HG03565 (cell line): Measurements from ENCODE around the gene RUNX3.
"Not testable (repeated sequence)": the region's sequence is repeated elsewhere in the genome, so short reads cannot be mapped to it uniquely, and the experiment has no call there.

Experiments
- ATAC-seq: cut with Tn5 transposase; IDR thresholded peaks from one replicate; pipeline ENCODE4 v1.9.1; 2021; ENCODE audit warnings: mild to moderate bottlenecking, moderate library complexity; ENCODE audit not compliant: unreplicated experiment

Gene RUNX3

GRCh38 chr1:24891367-24891766, 38.7 kb downstream of the RUNX3 start:
- ATAC-seq: not testable (repeated sequence)

GRCh38 chr1:24890887-24891286, 39.2 kb downstream of the RUNX3 start:
- ATAC-seq: no peak

- no peak for ATAC-seq
These were observed 41.0 kb downstream of the RUNX3 start for GRCh38 chr1:24888971-24889676.

- ATAC-seq: no peak
These were observed 41.8 kb downstream of the RUNX3 start for GRCh38 chr1:24888061-24888970.

GRCh38 chr1:24886241-24886640, 43.8 kb downstream of the RUNX3 start:
- no peak for ATAC-seq

GRCh38 chr1:24884751-24885150, 45.3 kb downstream of the RUNX3 start:
- ATAC-seq: no peak

- ATAC-seq: no peak
These were observed 49.0 kb downstream of the RUNX3 start for GRCh38 chr1:24881034-24881433.

GRCh38 chr1:24878775-24879742, 51.0 kb downstream of the RUNX3 start:
- no peak for ATAC-seq

- ATAC-seq: no peak
These were observed 52.0 kb downstream of the RUNX3 start for GRCh38 chr1:24878045-24878444.

GRCh38 chr1:24875991-24876506, 54.0 kb downstream of the RUNX3 start:
- ATAC-seq: no peak

GRCh38 chr1:24875257-24875656, 54.8 kb downstream of the RUNX3 start:
- ATAC-seq: no peak

GRCh38 chr1:24874611-24875234, 55.4 kb downstream of the RUNX3 start:
- no peak for ATAC-seq

GRCh38 chr1:24874056-24874455, 56.0 kb downstream of the RUNX3 start:
- ATAC-seq: no peak

GRCh38 chr1:24873148-24873547, 56.9 kb downstream of the RUNX3 start:
- no peak for ATAC-seq

GRCh38 chr1:24872061-24872850, 57.8 kb downstream of the RUNX3 start:
- ATAC-seq: no peak

- ATAC-seq: no peak
These were observed 58.7 kb downstream of the RUNX3 start for GRCh38 chr1:24871306-24871901.

- no peak for ATAC-seq
These were observed 59.4 kb downstream of the RUNX3 start for GRCh38 chr1:24870551-24871195.

- ATAC-seq: no peak
These were observed 61.8 kb downstream of the RUNX3 start for GRCh38 chr1:24868016-24868875.
